GM18861 (cell line): ENCODE measurements around the gene SERPINB6.
"Not testable (repeated sequence)": the region's sequence is repeated elsewhere in the genome, so short reads cannot be mapped to it uniquely, and the experiment has no call there.

ENCODE experiments used
- ATAC-seq: cut with Tn5 transposase; IDR thresholded peaks from one replicate; pipeline ENCODE4 v1.9.1; 2021; ENCODE audit not compliant: unreplicated experiment

SERPINB6 gene

GRCh38 chr6:2959909-2960719, 11.3 kb downstream of the SERPINB6 start:
- no peak for ATAC-seq

DNA sequence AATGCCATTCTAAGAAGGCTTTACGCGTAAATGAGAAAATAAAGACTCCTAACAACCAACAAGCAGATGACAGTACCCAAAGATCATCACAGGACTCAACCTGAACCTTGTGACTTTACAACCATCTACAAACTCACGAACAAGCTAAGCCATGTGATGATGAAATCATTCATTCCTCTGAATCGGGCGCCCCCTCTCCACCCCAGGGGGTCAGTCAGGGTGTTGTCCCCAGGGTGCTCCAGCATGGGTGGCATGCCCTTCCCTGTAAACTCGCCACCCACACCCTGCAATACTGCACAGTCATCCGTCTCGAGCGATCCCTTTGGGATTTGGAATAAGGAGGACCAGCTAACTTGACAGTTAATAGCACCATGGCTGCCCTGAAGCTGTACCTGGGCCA, 12.6 kb downstream of the SERPINB6 start:
- ATAC-seq, result no peak

DNA sequence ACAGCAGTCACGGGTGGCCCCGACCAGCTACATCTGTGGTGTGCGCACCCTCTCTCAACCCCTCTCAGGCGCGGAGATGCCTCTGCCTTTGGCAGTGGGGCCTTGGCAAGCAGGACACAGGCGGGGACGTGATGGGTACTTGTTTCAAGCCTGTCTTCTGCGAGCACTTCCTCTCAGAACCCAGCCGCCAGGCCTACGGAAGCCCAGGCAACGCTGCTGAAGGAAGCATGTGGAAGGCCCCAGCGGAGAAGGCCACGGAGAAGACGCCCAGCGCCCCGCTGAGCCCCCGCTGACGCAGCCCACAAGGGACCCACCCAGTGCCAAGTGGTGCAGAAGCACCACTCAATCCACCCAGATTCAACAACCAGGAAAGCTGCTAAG, 13.0 kb downstream of the SERPINB6 start:
- no peak for ATAC-seq

DNA sequence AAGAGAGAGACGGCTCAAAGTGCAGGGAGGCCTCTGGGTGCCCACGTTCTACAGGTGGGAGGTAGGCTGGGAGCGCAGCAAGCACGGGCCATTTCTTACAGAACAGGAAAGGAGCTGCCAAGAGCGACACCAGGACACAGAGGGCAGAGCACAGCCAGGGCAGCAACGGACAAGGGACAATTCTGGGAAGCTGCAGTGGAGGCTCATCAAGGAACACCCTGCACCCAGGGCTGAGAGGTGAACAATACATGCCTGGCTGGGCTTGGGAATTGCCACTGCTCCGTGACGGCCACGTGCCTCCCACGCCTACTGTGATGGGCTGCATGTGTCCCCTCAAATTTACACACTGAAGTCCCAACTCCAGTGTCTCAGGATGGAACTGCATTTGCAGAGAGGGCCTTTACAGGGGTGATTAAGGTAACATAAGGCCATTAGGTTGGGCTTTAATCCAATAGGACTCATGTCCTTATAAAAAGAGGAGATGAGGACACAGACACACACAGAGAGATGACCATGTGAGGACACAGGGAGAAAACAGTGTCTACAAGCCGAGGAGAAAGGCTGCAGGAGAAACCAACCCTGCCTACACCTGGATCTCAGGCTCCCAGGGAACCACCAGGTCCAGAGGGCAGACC, 13.6 kb downstream of the SERPINB6 start:
- no peak for ATAC-seq

GRCh38 chr6:2956930-2957685, 14.3 kb downstream of the SERPINB6 start:
- ATAC-seq, result no peak

GRCh38 chr6:2953098-2953497, 18.3 kb downstream of the SERPINB6 start:
- no peak for ATAC-seq

GRCh38 chr6:2952557-2953095, 18.7 kb downstream of the SERPINB6 start:
- peak; percentile 84 for ATAC-seq

DNA sequence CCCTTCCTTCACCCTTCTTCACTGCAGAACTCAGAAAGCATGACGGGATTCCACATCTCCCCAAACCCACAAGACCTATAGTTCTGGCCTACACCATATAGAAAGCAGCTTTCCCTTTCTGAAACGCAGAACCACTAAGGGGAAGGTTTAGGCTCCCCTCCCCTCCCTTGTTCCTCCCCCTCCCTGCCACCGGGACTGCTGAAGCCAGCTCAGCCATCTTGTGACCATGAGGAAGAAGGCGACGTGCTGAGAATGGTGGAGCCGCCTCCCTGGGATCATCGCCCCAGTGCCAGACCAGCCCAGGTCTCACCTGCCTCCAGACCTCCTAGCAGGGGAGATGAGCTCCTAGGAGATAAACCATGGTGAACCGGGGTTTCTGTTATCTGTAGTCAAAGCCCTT, 19.6 kb downstream of the SERPINB6 start:
- ATAC-seq, result no peak

DNA sequence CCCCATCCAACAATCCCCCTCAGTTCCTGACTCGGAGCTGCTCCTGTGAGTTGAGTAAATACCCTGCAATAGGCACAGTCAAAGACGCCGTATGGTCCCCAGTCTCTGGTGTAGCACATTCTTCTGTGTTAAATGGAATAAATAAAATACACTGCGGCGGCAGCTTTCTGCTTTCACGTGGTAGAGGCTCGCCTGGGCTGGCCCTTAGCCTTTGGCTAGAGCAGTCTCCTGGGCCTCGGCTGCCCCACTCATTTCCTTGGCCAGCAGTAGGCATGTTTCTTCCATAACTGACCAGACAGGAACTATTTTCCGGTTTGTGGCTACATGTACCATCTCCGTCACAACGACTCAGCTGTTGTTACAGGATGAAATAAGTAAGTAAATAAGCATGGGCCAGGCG, 20.7 kb downstream of the SERPINB6 start:
- no peak for ATAC-seq

DNA sequence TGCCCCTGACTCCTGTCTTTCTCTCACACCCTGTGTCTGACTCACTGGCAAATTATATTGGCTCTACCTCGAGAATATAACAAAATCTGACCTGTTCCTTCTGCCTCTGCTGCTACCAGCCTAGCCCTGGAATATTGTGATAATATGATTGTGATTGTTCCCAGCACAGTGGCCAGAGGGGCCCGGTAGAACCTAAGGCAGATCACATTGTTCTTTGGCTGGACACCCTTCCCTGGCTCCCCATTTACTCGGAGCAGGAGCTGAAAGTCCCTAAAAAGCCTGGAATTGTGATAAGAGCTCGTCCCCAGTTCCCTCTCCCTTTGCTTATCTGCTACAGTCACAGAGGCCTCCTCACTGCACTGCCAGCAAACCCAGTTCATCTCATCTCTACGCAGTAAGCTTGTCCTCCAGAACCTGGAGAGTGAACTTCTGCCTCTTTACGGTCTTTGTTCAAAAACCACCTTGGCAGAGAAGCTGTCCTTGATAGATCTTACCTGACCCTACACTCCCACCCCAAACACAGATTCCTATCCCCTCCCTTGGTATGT, 21.8 kb downstream of the SERPINB6 start:
- no peak for ATAC-seq

- ATAC-seq, result no peak
Observed at GRCh38 chr6:2949121-2949520, 22.2 kb downstream of the SERPINB6 start.

- no peak for ATAC-seq
Observed at GRCh38 chr6:2948228-2949025, 22.9 kb downstream of the SERPINB6 start.

GRCh38 chr6:2947445-2947844, 23.9 kb downstream of the SERPINB6 start:
- no peak for ATAC-seq

- ATAC-seq, result no peak
Observed at GRCh38 chr6:2945153-2945452, 26.3 kb downstream of the SERPINB6 start.

- ATAC-seq, result no peak
Observed at GRCh38 chr6:2944405-2945152, 26.8 kb downstream of the SERPINB6 start.

GRCh38 chr6:2943564-2943955, 27.8 kb downstream of the SERPINB6 start:
- no peak for ATAC-seq

DNA sequence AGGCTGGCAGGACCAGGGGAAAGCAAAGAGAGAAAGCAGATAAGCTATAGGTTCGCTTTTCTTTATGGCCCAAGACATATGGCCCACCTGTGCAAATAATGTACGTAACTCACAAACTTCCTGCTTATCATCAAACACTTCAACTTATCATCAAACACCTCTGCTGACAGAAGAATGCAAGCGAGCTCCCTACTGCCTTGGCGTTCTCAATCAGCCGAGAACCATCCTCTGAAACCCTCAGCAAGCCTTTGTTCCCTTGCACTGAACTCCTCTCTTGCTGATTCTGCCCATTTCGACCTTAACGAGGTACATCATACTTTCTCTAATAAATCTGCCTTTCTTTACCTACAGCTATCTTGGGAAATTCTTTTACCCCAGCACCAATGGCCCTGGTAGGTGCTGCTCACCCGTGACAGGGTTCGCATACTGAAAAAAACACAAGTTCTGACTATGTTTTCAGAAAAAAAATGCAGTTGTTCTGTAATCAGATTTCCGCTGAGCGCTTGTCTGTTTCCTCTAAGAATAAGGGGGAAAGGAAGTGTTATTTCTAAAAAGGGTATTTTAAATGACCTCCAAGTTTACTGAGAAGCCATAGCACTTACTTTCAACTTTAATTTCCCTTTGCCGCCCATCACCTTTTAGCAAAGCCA, 28.3 kb downstream of the SERPINB6 start:
- ATAC-seq, result no peak

GRCh38 chr6:2942116-2942515, 29.3 kb downstream of the SERPINB6 start:
- not testable (repeated sequence) for ATAC-seq

- no peak for ATAC-seq
Observed at GRCh38 chr6:2940851-2941250, 30.5 kb downstream of the SERPINB6 start.
